ENCODE data around the gene DOCK10. TPM values are rescaled to one million over a fixed set of nuclear protein-coding genes. Genes with fewer than 3 reads are reported as not detected.

Gene DOCK10
- total and polyA plus RNA-seq, 2 donors (not counting 1 experiment from before 2014, with no cell fraction given), result 49.5 to 139 TPM

DNA sequence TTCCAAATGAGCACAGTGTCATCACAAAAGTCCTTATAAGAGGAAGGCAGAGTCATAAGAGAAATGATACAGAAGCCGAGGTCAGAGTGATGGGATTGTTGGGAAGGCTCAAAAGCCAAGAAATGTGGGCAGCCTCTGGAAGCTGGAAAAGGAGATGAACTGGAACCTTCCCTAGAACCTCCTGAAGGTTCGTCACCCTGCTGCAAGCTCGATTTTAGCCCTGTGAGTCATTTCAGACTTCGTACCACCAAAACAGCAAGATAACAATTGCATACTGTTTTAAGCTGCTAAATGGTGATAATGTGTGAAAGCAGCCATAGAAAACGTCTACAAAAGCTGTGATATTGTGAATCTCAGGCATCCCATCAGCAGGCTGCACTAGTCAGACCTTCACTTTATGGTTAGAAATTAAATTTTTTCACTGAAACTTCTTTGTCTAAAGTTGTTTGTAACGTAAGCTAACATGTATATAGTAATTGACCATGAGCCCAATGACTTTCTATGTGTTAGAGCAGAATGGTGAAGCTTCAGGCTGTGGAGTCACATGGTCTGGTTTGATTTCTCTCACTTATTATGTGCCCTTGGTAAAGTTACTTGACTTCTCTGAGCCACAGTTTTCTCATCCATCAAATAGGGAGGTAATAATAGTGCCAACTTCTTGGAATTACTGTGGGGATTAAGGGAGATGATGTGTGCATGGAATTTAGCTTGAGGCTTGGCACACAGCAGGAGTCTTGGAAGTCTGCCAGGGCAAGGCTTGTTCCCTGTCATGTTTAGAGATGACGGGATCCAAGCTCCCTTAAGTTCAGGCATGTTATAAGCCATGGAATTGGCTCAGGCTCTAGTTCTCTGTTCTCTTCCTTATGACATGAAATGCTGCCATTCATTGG, 194.1 kb downstream of the DOCK10 start:
- CTCF ChIA-PET, result interaction anchor here (0.6 to 2.9 kb wide), 4 partner anchors 61 to 525 kb away, joined by 3 to 16 read pairs (median 3); no protein-coding TSS in a partner anchor
- Histone ChIP-seq H3K4me2 (replicated peaks; ENCODE audit: low read depth, low read length, poor library complexity, severe bottlenecking) (no peak overlapping the region), H2AFZ (ENCODE audit: insufficient read depth, low read depth, low read length, poor library complexity, severe bottlenecking) (no peak overlapping the region), H3K36me3 (replicated peaks in 1 of 2; ENCODE audit: control extremely low read depth in 1 of 2, control insufficient read depth in 1 of 2, extremely low read depth in 1 of 2, insufficient read depth in 2 of 2, low read length in 1 of 2) (peaks cover 8 to 87% of the 10 kb centered on the region in 2 experiments), H3K27ac (ENCODE audit: low read length in 2 of 2) (no peak overlapping the region), H3K4me1 (ENCODE audit: control insufficient read depth in 2 of 2, insufficient read depth in 2 of 2, low read length in 2 of 2) (no peaks in the 10 kb centered on the region), H3K27me3 (replicated peaks in 1 of 4; ENCODE audit: control extremely low read depth in 1 of 4, control insufficient read depth in 3 of 4, insufficient read depth in 4 of 4, low read length in 3 of 4) (no peaks in the 10 kb centered on the region), H3K9ac (ENCODE audit: low read length) (no peak overlapping the region), H3K79me2 (ENCODE audit: control insufficient read depth, insufficient read depth, low read length) (no peaks in the 10 kb centered on the region), H3K9me3 (ENCODE audit: control extremely low read depth in 1 of 3, control insufficient read depth in 2 of 3, insufficient read depth in 1 of 3, low read length in 2 of 3) (no peaks in the 10 kb centered on the region), H3K4me3 (ENCODE audit: control extremely low read depth in 1 of 5, extremely low read depth in 1 of 5, insufficient read depth in 1 of 5, low read depth in 2 of 5, low read length in 4 of 5) (no peak overlapping the region), H4K20me1 (ENCODE audit: control insufficient read depth, insufficient read depth, low read length, poor library complexity, severe bottlenecking) (no peaks in the 10 kb centered on the region)
- H3K27ac Mint-ChIP-seq, result no peak overlapping the region
- 100% methylated on average over 4 of the region's 7 CpGs for WGBS (ENCODE audit: insufficient coverage)
- no peak overlapping the region for H3K4me3 Mint-ChIP-seq
- H3K9me3 Mint-ChIP-seq (ENCODE audit: insufficient read depth), result no peaks in the 10 kb centered on the region
- DNase-seq, result no peak
- no peak for ATAC-seq (ENCODE audit: low read depth)
- intact Hi-C loops (cut with micrococcal nuclease), result no loop called here
- no peaks in the 10 kb centered on the region for H3K4me1 Mint-ChIP-seq
- POLR2A ChIA-PET, result no interaction called here
- no peak for TF ChIP-seq EZH2 (IDR thresholded peaks at IDR 0.05; ENCODE audit: borderline replicate concordance, insufficient read depth, low read depth, low read length, poor library complexity, severe bottlenecking)
- TF ChIP-seq CTCF (IDR thresholded peaks at IDR 0.05), result no peak
- H3K27me3 Mint-ChIP-seq, result no peaks in the 10 kb centered on the region

DNA sequence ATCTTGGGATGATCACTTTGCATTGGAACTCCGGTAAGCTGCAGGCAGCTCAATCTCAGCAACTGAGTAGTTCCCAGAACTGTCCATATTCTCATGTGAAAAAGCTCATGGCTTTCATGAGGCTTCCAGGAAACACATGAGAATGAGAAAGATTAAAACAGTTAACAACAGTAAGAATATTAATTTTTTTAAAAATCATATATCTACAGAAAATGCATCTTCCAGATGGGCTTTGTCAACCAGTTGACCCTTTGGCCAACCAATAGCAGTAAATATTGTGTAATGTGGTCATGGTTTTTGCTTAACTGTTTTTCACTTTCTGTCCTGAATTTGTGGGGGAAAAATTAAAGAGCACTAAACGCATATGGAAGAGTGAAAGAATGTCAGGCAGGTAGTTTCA, 194.9 kb downstream of the DOCK10 start:
- H4K20me1 ChIP-seq (ENCODE audit: control insufficient read depth, insufficient read depth, low read length, poor library complexity, severe bottlenecking), result no peaks in the 10 kb centered on the region
- peaks cover 8 to 89% of the 10 kb centered on the region in 2 experiments for H3K36me3 ChIP-seq (replicated peaks in 1 of 2; ENCODE audit: control extremely low read depth in 1 of 2, control insufficient read depth in 1 of 2, extremely low read depth in 1 of 2, insufficient read depth in 2 of 2, low read length in 1 of 2)
- H3K79me2 ChIP-seq (ENCODE audit: control insufficient read depth, insufficient read depth, low read length), result no peaks in the 10 kb centered on the region
- 88% methylated on average over 1 of the region's 2 CpGs for WGBS (ENCODE audit: insufficient coverage)
- ChIA-PET CTCF (interaction anchor here (1.1 to 2.9 kb wide), 2 partner anchors 155 to 161 kb away, joined by 3 to 16 read pairs; no protein-coding TSS in a partner anchor), POLR2A (no interaction called here)
- H3K4me2 ChIP-seq (replicated peaks; ENCODE audit: low read depth, low read length, poor library complexity, severe bottlenecking), result no peak overlapping the region
- DNase-seq (no peak), ATAC-seq (ENCODE audit: low read depth) (no peak)
- H3K27ac ChIP-seq (ENCODE audit: low read length in 2 of 2), result no peak overlapping the region
- no peaks in the 10 kb centered on the region for H3K4me1 ChIP-seq (ENCODE audit: control insufficient read depth in 2 of 2, insufficient read depth in 2 of 2, low read length in 2 of 2)
- no peak overlapping the region for H2AFZ ChIP-seq (ENCODE audit: insufficient read depth, low read depth, low read length, poor library complexity, severe bottlenecking)
- TF ChIP-seq CTCF (IDR thresholded peaks at IDR 0.05) (no peak), EZH2 (IDR thresholded peaks at IDR 0.05; ENCODE audit: borderline replicate concordance, insufficient read depth, low read depth, low read length, poor library complexity, severe bottlenecking) (no peak)
- H3K4me3 Mint-ChIP-seq, result no peak overlapping the region
- no peak overlapping the region for H3K9ac ChIP-seq (ENCODE audit: low read length)
- H3K9me3 ChIP-seq (ENCODE audit: control extremely low read depth in 1 of 3, control insufficient read depth in 2 of 3, insufficient read depth in 1 of 3, low read length in 2 of 3), result no peaks in the 10 kb centered on the region
- no peak overlapping the region for H3K27ac Mint-ChIP-seq
- H3K9me3 Mint-ChIP-seq (ENCODE audit: insufficient read depth), result no peaks in the 10 kb centered on the region
- H3K27me3 ChIP-seq (replicated peaks in 1 of 4; ENCODE audit: control extremely low read depth in 1 of 4, control insufficient read depth in 3 of 4, insufficient read depth in 4 of 4, low read length in 3 of 4), result no peaks in the 10 kb centered on the region
- H3K27me3 Mint-ChIP-seq, result no peaks in the 10 kb centered on the region
- H3K4me3 ChIP-seq (ENCODE audit: control extremely low read depth in 1 of 5, extremely low read depth in 1 of 5, insufficient read depth in 1 of 5, low read depth in 2 of 5, low read length in 4 of 5), result no peak overlapping the region
- intact Hi-C loops (cut with micrococcal nuclease), result no loop called here
- H3K4me1 Mint-ChIP-seq, result no peaks in the 10 kb centered on the region
